ENCODE results near the gene MARCKSL1. TPM values are rescaled to one million over a fixed set of nuclear protein-coding genes. Genes with fewer than 3 reads are reported as not detected.

Gene MARCKSL1
- total and polyA plus RNA-seq, 2 of the 13 experiments (the other 11 are each of a cell fraction or from before 2014, with no cell fraction given): 81.9 to 155 TPM

GRCh38 chr1:32334864-32335534 is 1.0 kb downstream of the MARCKSL1 start (continued):
- TF ChIP-seq BHLHE40 (IDR thresholded peaks at IDR 0.05; ENCODE audit: low read length) (0 out of 2 replicates have a peak, but pooled peaks have one; percentile 14), ZEB1 (IDR thresholded peaks at IDR 0.05; ENCODE audit: insufficient replicate concordance, low read depth) (no peak), SIN3B (IDR thresholded peaks at IDR 0.05; ENCODE audit: low read length) (no peak), ZNF407 (CRISPR knock-in tag; IDR thresholded peaks at IDR 0.05; ENCODE audit: not compliant biosample characterization) (no peak), ZNF574 (CRISPR knock-in tag; IDR thresholded peaks at IDR 0.05) (0 out of 2 replicates have a peak, but pooled peaks have one; percentile 35), ZNF281 (CRISPR knock-in tag; IDR thresholded peaks at IDR 0.05; ENCODE audit: borderline replicate concordance) (peak; percentile 39; the same call in 1 of the 2 replicates), ZNF331 (CRISPR knock-in tag; IDR thresholded peaks at IDR 0.05) (peak; percentile 32; the same call in 1 of the 2 replicates), SALL1 (CRISPR knock-in tag; IDR thresholded peaks at IDR 0.05) (peak; percentile 65), ZNF24 (IDR thresholded peaks at IDR 0.05) (no peak), ZBTB38 (CRISPR knock-in tag; IDR thresholded peaks at IDR 0.05) (no peak), NCOA2 (CRISPR knock-in tag; IDR thresholded peaks at IDR 0.05) (0 out of 2 replicates have a peak, but pooled peaks have one; percentile 17), STAG1 (CRISPR knock-in tag; IDR thresholded peaks at IDR 0.05) (peak; percentile 63), MED1 (CRISPR knock-in tag; IDR thresholded peaks at IDR 0.05) (peak; percentile 44; the same call in 1 of the 2 replicates)

Measured in HepG2 (cell line).